Activated CD8-positive, alpha-beta memory T cell treated with anti-CD3 and anti-CD28 coated beads for 48 hours (primary cell): ENCODE results near the gene SMPDL3B.
A peak's percentile ranks its signal among the peaks of the same experiment; 100 is the strongest.

Experiments used
- DNase-seq, 3 experiments: peaks; one replicate each; pipeline ENCODE4 v3.0.0-alpha.2; 2020; ENCODE audit warnings: low read depth in 2 of 3, low spot score in 2 of 3

Gene SMPDL3B

DNA sequence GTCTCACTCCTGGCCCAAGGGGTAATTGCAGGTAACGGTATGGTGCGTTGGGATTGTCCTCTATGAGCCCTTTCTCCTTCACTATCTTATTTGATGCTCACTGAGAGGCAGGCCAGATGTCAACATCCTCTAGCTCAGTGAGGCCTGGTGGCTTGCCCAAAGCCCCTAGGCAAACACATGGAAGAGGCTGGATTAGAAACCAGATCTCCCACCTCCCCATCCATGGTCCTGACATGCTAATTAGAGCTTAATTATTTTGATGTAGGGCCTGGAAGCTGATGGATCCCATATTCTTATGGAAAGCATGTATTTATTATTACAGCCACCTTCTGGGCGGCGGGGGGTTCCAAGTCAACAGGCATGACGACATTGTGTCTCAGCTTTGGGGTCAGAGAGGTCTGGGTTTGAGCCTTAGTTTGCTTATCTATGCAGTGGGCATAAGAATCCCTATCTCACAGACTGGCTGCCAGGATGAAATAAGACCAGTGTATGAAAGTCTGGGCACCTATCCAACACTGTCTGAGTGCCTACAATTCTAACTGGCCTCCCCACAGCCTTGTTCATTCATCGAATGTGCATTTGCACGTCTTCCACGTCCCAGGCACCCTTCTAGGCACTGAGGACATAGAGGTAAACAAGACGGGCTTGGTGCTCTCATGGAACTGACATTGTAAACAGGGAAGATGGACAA lies 6.2 kb downstream of the SMPDL3B start:
- no peak for DNase-seq

DNA sequence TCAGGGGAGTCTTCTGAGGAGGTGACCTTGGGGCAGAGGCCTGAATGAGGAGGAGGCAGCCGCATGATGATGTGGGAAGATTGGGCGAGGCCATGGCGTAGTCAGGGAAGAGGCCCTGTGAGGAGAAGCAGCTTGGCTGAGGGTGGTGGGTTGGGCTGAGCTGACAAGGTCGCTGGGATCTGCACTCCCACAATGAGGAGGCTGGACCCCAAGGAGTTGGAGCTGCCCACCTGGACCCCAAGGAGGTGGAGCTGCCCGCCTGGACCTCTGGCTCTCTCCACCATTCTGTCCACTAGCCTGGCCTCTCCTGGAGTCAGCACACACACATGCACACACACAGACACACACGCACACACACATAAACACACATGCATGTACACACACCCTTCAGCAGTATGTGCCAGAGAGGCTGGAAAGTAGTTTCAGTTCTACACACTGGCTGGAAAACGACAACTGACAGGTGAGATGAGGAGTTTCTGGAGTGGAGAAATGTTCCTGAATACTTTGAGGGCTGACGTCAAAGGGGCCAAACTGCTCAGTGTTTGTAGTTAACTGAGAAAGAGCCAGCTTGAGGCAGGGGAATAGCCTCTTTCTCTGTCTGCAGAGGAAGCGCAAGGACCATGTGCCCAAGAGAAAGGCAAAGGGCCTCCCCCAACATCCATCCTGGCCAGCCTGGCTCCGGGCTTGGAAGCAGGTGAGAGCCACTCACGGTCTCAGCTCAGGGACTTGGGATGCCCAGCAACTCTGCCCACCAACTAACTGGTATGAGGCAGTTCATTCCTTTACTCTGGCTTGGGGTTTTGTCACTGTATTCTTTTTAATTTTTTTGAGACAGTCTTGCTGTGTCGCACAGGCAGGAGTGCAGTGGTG lies 7.1 kb downstream of the SMPDL3B start:
- DNase-seq = no peak

DNA sequence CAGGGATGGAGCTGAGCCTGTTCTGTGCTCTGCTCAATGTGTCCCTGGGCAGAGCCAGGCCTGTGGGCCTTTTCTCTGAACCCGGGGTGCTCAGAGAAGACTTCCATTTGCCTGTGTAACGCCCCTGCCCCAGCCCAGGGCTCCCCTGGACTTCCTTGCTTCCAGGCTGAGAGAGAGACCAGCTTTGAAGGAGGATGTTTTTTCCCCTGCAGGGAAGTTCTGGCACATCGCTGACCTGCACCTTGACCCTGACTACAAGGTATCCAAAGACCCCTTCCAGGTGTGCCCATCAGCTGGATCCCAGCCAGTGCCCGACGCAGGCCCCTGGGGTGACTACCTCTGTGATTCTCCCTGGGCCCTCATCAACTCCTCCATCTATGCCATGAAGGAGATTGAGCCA lies 10.2 kb downstream of the SMPDL3B start:
- DNase-seq = no peak

DNA sequence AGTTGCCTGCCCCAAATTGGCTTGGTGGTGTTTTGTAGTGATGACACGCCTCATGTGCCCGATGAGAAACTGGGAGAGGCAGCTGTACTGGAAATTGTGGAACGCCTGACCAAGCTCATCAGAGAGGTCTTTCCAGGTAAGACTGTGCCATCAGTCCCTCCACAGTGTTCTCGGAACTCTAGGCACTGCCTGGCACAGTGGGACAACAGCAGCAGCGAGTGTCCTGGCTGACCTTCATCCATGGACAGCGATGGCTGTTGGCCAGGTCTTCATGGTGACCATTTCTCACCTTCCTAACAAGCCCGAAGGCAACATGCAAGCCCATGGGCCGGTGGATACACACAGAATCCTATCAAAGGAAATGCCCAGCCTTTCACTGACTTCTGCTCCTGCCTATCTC lies 14.2 kb downstream of the SMPDL3B start:
- no peak for DNase-seq

DNA sequence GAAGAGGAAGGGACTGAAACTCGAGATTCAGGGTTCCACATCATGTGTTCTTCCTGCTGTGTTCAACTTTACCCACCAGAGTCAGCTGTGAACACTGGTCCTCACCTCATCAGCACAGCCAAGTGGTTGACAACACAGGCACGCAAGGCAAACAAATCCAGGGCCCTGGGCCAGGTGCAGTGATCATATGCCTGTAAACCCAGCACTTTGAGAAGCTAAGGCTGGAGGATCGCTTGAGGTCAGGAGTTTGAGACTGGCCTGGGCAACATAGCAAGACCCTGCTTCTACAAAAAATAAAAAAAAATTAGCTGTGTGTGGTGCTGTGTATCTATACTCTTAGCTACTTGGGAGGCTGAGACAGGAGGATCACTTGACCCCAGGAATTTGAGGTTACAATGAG lies 16.6 kb downstream of the SMPDL3B start:
- no peak for DNase-seq

DNA sequence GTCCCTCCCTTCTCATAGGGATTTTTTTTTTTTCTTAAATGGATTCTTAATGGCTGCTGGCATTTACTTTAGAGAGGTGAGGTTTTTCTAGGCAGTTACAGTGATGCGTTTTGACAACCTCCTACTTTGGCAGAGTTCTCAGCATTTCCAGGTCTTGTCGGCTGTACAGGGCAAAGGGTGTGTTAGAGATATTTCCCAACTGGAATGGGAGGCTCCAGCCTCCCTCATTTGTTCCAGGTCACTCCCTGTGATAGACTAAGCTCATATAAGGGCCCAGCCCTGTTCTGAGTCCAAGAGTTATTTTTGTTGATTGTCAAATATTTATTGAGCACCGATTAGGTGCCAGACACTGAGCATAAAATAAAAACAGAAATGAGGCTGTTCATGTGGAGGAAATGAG lies 17.3 kb downstream of the SMPDL3B start:
- DNase-seq = no peak

DNA sequence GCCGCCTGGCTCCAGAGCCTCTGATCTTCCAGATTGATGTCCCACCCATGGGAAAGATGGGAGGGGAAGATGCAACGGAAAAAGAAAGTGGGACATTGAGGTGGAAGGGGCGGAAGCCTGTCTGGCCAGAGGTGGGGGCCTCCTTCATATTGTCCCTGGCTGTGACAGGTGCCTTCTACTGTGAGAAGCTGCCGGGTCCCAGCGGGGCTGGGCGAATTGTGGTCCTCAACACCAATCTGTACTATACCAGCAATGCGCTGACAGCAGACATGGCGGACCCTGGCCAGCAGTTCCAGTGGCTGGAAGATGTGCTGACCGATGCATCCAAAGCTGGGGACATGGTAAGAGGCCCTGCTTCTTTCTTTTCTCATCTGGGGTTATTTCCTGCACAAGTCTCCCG lies 19.4 kb downstream of the SMPDL3B start:
- no peak for DNase-seq

DNA sequence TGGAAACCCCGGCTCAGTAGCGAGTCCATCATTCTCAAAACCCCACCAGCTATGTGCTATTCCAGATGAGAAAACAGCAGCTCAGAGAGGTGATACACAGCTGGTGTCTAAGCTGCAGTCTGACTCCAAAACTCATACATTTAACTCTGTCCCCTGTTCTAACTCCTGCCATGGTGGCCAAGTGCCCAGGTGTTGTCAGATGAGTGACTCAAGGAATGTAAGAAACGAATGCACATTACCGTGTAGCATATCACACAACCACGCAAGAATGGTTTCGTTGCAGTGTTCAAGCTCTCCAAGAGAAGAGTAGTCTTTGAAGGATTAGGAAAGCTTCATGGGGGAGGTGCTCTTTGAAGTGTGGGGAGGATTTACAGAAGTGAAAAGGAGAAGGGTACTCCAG lies 20.3 kb downstream of the SMPDL3B start:
- no peak for DNase-seq

DNA sequence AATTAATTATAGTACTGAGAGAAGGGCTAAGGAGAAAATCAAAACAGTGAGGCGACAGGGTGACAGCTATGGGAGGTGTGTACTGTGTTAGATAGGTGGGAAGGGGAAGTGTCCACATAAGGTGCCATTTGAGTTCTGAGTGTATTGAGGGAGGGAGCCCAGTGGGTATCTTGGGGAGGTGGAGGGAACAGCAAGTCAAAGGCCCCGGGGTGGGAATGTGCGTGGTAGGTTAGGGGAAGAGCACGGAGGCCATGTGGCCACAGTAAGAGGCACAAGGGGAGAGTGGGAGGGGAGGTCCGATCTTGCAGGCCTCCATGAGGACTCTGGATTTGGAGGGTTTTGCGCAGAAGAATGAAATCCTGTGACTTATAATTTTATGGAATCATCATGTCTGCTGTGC lies 22.0 kb downstream of the SMPDL3B start:
- DNase-seq = no peak

DNA sequence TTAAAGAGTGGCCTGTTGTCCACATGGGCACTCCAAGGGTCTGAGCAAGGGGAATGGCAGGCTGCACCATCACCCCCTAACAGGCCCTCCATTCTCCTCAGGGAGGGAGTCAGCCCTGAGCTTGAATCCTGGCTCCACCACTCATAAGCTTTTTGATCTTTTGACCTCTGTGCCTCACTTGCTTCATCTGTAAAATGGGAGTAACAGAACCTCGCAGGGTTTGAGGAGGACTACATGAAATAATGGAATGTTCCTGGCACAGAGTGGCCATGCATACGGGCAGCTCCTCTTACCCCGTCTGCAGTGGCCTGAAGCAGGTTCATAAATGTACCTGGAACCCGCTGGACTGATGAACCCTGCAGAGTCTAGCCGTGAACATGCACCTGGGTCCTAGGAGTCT lies 22.9 kb downstream of the SMPDL3B start:
- no peak for DNase-seq

DNA sequence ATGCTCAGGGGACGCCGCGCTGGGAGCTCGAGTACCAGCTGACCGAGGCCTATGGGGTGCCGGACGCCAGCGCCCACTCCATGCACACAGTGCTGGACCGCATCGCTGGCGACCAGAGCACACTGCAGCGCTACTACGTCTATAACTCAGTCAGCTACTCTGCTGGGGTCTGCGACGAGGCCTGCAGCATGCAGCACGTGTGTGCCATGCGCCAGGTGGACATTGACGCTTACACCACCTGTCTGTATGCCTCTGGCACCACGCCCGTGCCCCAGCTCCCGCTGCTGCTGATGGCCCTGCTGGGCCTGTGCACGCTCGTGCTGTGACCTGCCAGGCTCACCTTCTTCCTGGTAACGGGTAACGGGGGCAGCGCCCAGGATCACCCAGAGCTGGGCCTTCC lies 23.7 kb downstream of the SMPDL3B start:
- no peak for DNase-seq

DNA sequence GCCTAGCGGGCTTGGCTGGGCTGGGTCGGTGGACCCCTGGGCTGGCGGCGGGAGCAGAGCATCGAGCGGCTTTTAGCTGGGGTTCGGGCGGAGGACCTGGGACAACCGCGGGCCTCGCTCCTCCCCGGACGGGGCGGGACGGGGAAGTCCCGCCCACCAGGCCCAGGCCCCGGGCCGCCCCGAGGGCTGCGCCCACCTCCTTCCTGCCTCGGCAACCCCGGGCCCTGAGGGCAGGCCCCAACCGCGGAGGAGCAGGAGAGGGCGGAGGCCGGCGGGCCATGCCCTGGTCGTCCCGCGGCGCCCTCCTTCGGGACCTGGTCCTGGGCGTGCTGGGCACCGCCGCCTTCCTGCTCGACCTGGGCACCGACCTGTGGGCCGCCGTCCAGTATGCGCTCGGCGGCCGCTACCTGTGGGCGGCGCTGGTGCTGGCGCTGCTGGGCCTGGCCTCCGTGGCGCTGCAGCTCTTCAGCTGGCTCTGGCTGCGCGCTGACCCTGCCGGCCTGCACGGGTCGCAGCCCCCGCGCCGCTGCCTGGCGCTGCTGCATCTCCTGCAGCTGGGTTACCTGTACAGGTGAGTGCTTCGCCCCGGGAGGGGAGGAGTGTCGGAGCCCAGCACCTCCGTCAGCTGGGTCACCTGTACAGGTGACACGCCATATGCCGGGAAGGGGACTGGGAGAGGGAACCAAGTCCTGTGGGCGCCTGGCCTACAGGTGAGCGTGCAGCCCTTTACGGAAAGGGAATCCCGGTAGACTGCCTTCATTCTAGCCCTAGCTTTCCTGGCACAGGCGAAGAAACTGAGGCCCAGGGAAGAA lies 25.2 kb downstream of the SMPDL3B start, which contains the start of gene XKR8:
XKR8 (plus strand) TSS at position 182 of the 812 bp plus-strand sequence; CDS start at position 279, 97 bp downstream.
- peak; percentile 56 to 75 (median 73) for DNase-seq

DNA sequence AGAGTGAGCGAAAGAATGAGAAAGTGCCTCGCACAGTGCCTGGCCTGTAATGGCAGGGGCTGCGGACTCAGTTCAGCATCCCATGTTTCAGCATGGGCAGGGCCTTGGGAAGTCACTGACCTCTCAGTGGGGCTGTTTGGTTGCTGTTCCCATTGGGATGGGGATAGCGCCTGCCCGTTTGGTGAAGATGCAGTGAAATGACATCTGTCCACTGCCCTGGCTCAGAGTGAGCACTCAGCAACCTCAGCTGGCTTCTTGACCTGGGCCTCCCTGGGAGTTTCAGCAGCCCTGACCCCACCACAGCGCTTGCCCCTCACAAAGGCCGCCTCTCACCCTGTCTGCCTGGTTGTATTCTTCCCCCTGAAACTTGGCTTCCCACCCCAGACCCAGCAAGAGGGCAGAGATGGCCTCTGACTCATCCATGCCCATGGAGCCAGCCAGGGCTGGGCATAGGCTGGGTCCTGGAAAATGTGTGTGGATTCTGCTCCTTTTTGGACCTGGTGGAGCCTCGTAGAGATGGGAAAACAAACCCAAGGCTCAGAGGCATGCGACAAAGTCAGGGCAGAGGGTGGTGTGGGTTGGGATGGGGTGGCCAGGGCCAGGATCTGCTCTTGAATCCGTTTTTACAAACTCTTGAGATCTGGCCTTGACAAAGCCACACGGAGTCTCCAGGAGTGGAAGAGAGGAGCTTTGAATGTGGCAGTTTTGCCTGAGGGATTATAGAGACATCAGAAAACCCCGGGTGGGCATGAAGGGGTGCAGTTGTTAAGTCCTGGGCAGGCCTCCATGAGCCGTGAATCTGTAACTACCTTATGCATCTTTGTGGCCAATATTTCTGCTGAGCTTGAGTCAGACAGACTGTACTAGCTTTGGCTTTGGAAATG lies 26.2 kb downstream of the SMPDL3B start:
- no peak for DNase-seq

DNA sequence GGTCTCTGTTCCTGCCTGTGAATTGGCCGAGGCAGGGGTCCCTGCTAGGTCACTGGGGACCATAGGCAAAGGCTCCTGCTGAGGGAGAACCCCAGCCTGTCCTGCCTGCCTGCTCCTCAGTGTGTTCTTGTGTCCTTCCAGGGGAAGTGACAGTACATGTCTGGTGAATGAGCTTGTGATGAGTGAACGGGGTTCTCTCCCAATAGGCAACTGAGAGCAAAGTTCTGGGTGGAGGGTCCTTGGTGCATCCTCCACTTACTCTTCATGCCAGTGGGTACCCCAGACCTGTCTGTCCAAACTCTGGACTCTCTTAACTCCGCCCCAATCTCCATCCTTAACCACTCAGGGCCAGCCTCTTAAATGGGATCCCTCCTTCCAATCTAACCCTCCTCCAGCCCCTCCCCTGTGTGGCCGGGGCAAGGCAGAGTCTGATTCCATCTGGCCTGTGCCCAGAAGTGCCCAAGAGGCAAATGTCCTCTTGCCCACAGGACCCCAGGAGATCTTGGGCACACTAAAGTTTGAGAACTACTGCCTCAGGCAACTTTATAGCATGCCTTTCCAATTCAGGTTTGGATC lies 26.9 kb downstream of the SMPDL3B start:
- DNase-seq = no peak

DNA sequence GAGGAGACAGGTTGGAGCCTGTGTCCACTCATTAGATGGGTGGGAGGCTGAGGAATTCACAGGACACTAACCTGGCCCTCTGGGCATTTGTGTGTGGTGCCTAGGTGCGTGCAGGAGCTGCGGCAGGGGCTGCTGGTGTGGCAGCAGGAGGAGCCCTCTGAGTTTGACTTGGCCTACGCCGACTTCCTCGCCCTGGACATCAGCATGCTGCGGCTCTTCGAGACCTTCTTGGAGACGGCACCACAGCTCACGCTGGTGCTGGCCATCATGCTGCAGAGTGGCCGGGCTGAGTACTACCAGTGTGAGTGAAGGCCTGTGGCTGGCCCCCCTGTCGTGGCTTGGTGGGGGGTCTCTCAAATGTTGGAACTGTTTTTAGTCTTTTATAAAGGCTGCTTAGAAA lies 28.6 kb downstream of the SMPDL3B start:
- DNase-seq = no peak

DNA sequence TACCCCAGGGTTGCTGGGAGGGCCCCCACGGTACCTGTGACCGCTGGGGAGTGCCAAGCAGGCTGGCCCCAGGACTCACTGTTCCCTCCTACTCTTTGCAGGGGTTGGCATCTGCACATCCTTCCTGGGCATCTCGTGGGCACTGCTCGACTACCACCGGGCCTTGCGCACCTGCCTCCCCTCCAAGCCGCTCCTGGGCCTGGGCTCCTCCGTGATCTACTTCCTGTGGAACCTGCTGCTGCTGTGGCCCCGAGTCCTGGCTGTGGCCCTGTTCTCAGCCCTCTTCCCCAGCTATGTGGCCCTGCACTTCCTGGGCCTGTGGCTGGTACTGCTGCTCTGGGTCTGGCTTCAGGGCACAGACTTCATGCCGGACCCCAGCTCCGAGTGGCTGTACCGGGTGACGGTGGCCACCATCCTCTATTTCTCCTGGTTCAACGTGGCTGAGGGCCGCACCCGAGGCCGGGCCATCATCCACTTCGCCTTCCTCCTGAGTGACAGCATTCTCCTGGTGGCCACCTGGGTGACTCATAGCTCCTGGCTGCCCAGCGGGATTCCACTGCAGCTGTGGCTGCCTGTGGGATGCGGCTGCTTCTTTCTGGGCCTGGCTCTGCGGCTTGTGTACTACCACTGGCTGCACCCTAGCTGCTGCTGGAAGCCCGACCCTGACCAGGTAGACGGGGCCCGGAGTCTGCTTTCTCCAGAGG lies 31.8 kb downstream of the SMPDL3B start:
- DNase-seq = no peak

DNA sequence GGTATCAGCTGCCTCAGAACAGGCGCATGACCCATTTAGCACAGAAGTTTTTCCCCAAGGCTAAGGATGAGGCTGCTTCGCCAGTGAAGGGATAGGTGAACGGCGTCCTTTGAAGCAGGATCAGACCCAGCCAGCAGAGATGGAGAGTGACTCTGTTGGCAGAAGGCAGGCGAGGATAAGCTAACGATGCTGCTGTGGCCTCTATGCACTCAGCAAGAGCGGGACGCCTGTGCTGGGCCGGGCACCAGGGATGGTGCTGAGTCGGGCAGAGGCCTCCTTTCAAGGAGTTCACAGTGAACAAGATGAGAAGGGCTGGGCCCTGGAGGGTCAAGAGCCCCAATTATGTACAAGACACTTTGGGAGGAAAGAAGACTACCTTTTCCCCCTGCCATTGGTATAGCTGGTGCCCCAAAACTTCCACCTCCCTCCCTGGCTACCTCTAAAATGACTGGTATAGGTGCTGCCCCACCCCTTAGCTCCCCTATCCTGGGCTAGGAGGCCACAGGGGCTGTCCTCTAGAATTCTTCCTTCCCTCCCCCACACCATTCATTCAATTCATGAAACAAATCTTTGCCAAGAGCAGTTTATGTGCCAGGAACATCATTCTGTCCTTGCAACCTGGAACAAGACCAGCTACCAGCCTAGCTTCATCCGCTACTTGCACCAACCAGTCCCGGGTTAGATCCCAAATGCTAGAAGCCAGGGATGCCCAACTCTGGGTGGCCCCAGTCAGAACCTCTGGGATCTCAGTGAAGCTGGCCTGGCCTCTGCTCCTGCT lies 32.5 kb downstream of the SMPDL3B start:
- DNase-seq = no peak

DNA sequence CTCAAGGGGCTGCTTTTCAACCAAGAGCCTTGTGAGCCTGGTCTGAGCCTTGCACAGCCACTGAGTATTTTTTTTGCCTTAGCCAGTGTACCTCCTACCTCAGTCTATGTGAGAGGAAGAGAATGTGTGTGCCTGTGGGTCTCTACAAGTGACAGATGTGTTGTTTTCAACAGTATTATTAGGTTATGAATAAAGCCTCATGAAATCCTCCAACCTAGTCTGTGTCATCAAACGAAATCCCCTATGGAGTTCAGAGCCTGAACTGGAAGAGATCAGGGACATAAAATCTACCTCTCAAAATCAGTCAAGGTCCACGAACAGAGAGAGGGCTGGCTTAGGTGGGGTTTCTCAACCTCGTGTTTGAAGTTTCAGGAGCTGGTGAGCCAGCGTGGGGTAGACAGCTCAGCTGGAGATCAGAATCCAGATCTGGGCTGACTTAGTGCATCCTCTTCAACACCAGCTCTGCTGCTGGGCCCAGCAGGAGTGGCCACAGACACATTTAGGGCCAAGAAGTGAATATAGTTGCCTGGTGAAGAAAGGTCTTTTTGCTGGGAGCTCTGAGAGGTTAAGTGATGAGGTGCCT lies 33.2 kb downstream of the SMPDL3B start:
- no peak for DNase-seq

DNA sequence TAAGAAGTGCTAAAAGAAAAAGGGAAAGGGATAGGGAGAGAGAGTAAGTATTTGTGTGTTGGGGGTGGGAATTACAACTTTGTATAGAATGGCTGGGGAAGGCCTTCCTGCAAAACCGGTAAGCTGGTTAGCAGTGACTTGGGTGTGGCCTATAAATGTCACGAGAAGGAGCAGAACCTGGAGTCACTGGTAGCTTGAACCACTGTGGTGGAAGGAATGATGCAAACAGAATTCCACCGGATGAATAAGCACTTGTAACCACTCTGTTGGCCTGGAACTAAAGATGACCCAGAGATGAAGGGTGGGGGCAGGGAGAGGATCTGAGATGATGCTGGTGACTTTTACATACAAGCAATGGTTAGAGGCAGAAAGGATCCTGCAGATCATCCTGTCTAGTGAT lies 33.9 kb downstream of the SMPDL3B start:
- no peak for DNase-seq
